Heart right ventricle (tissue), 16 donors: ENCODE results near the gene ERP27. TPM values are rescaled to one million over a fixed set of nuclear protein-coding genes. Genes with fewer than 3 reads are reported as not detected.

ENCODE experiments used
- ATAC-seq, 8 donors: fragments of 200-7000 bp; cut with Tn5 transposase; one replicate each; pipeline ENCODE4 v1.9.1; 2020; ENCODE audit warnings: mild to moderate bottlenecking in 8 of 8, moderate library complexity in 8 of 8, moderate number of reproducible peaks in 1 of 8
- DNase-seq, 2 donors: peaks; one replicate each; pipeline ENCODE4 v3.0.0-alpha.2; 2020
- H3K27ac ChIP-seq, 10 donors: fragments of 200-600 bp; sonication (generic) in 2 of 10; one replicate each; pipeline versions ENCODE4 v1.5.0 to v1.8.0; 2020 to 2022; ENCODE audit warnings: mild to moderate bottlenecking in 3 of 10
- H3K27me3 ChIP-seq, 7 donors: fragments of 200-600 bp; one replicate each; pipeline ENCODE4 v1.8.0; 2021 to 2022; ENCODE audit warnings: mild to moderate bottlenecking in 2 of 7
- H3K36me3 ChIP-seq, 9 donors: fragments of 200-600 bp; sonication (generic) in 1 of 9; one replicate each; pipeline versions ENCODE4 v1.5.0 to v1.8.0; 2020 to 2022; ENCODE audit warnings: mild to moderate bottlenecking in 2 of 9
- H3K4me1 ChIP-seq, 9 donors: fragments of 200-600 bp; sonication (generic) in 1 of 9; one replicate each; pipeline versions ENCODE4 v1.5.0 to v1.8.0; 2020 to 2022; ENCODE audit warnings: mild to moderate bottlenecking in 4 of 9
- H3K4me3 ChIP-seq, 10 donors: fragments of 200-600 bp; sonication (generic) in 2 of 10; one replicate each; pipeline versions ENCODE4 v1.5.0 to v1.8.0; 2020 to 2022; ENCODE audit warnings: mild to moderate bottlenecking in 7 of 10, moderate library complexity in 2 of 10
- H3K9me3 ChIP-seq, 11 donors: fragments of 200-600 bp in 10 of 11; sonication (generic) in 2 of 11; one replicate each; pipeline versions ENCODE4 v1.5.0 to v1.8.0; 2013 to 2022; ENCODE audit warnings: mild to moderate bottlenecking in 2 of 11, control low read depth in 1 of 11, moderate library complexity in 1 of 11
- CTCF ChIP-seq, 9 donors: fragments of 200-600 bp; sonication (generic) in 2 of 9; IDR thresholded peaks; one replicate each; pipeline versions ENCODE4 v1.5.0 to v1.8.0; 2021 to 2022; ENCODE audit warnings: antibody characterized with exemption in 9 of 9, mild to moderate bottlenecking in 5 of 9, moderate library complexity in 1 of 9
- WGBS, 2 donors: extraction: QIAGEN DNeasy Blood & Tissue Kit; methylation state at CpG; one replicate each; pipeline ENCODE4 v1.1.7; 2013; ENCODE audit warnings: inconsistent platforms in 1 of 2; 5-methylcytosine and 5-hydroxymethylcytosine counted together
- intact Hi-C, 10 donors: fragments of 100-400 bp; cut with DNase I; formaldehyde crosslinking; loops; one replicate each; pipeline versions ENCODE4 v1.11.1 to v1.14.2; 2022
- polyA plus RNA-seq, 2 donors: library from polyadenylated mRNA; stranded (reverse); fragments of 200-250 nt; gene quantifications; one replicate each; pipeline ENCODE4 v1.2.3, GENCODE V29; 2013
- total RNA-seq, 10 donors: library from RNA; stranded (reverse); fragmentation: NEBNext Ultra II Directional in 3 of 10; extraction: Animal tissue kit (Norgen Biotek cat#: 25700) in 3 of 10; gene quantifications; one replicate each; pipeline versions ENCODE4 v1.2.1 to v1.2.4, GENCODE V29; 2021 to 2023
- donor health status: Arrhythmogenic right ventricular cardiomyopathy.
- donor health status: ischemic (EF 13 %, LVEDD 7.1; RV severe dilation, severe dysfunction).
- donor health status: healthy with polysubstance abuse.
- donor health status: DM: no; HTN: yes; CAD: no.
- donor health status: DM: no; HTN: no; CAD: no.
- donor health status: ischemic (EF 25% LVEDD 6.9; RV normal size, moderate dysfunction).
- donor health status: ischemic (EF 25% LVEDD 5.7; RV mildly dilated, moderate dysfunction).
- donor health status: healthy.
- donor health status: DM: yes; HTN: yes; CAD: no.
- donor health status: Ischemic cardiomyopathy.
- donor health status: ischemic (EF 35%, LVEDD 5.7; RV mildly dilated, moderate dysfunction).
- donor health status: nonischemic (EF 11% LVEDD 7.7; RV severe dilation, severe dysfunction).
- donor health status: DM: yes; HTN: yes; CAD: no.
- donor health status: PGD.
- donor health status: ischemic (EF 29% LVEDD 5.4; RV normal size, mild dysfunction).
- donor health status: nonischemic (EF 23%, LVEDD 6.1; RV moderate dilation, normal function).

The ERP27 gene
- total and polyA plus RNA-seq, 12 donors = 0.14 to 0.79 (median 0.28) TPM; not detected in 2

DNA sequence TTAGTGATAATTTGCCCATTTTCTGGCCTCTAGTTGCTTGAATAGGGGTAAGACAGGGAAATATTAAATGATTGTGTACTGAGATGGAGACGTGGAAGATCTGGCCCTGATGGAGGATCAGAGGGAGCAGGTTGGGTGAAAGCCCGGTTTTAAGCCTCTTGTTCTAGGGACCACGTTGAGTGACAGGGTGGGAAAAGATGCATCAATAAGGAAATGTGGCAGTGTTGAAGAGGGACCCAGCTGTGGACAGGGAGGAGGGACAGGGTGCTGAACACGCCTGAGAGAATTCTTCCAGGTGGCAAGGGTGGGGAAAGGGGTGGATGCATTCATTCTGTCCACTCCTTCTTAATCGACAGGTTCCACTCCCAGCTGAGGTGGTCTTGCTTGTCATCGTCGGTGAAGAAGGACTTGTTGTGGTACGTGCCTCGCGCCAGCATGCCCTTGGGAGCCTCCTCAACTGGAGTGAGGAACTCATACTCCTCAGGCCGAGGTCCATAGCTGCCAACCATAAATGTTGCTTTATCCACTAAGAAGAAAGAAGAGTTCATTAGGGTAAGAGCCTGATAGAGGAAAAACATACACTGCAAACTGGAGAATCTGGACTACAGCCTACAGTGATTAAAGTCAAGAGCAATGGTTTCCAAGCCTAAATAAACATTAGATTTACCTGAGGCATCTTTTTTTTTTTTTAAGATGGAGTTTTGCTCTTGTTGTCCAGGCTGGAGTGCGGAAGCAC lies 4.0 kb upstream of the ERP27 start:
- ATAC-seq (no peak), DNase-seq (no peak)
- Histone ChIP-seq H3K4me1 (peaks cover 0 to 22% (median 0%) of the 10 kb centered on the region in 9 donors), H3K27ac (no peak overlapping the region), H3K36me3 (peaks cover 0 to 66% (median 14%) of the 10 kb centered on the region in 9 donors), H3K9me3 (peaks cover 0 to 4% (median 0%) of the 10 kb centered on the region in 11 donors), H3K27me3 (no peaks in the 10 kb centered on the region), H3K4me3 (no peak overlapping the region)
- TF ChIP-seq CTCF (IDR thresholded peaks at IDR 0.05) = no peak
- 86 to 87% methylated on average over 12 of the region's 12 CpGs for WGBS, 2 donors
- intact Hi-C loops = loop anchor here in 1 of 10 donors (10.0 kb wide), 1 partner anchor 52 kb away; no protein-coding TSS in a partner anchor

GRCh38 chr12:14941369-14941768 lies 3.0 kb upstream of the ERP27 start:
- Histone ChIP-seq H3K36me3 (peaks cover 0 to 56% (median 12%) of the 10 kb centered on the region in 9 donors), H3K4me3 (no peak overlapping the region), H3K4me1 (peaks cover 0 to 12% (median 0%) of the 10 kb centered on the region in 9 donors), H3K9me3 (peaks cover 0 to 4% (median 0%) of the 10 kb centered on the region in 11 donors), H3K27me3 (no peaks in the 10 kb centered on the region), H3K27ac (no peak overlapping the region)
- intact Hi-C loops = loop anchor here in 1 of 10 donors (10.0 kb wide), 1 partner anchor 53 kb away; no protein-coding TSS in a partner anchor
- 95 to 96% methylated on average over 2 of the region's 2 CpGs for WGBS, 2 donors
- DNase-seq = no peak
- no peak for ATAC-seq
- no peak for TF ChIP-seq CTCF (IDR thresholded peaks at IDR 0.05)

DNA sequence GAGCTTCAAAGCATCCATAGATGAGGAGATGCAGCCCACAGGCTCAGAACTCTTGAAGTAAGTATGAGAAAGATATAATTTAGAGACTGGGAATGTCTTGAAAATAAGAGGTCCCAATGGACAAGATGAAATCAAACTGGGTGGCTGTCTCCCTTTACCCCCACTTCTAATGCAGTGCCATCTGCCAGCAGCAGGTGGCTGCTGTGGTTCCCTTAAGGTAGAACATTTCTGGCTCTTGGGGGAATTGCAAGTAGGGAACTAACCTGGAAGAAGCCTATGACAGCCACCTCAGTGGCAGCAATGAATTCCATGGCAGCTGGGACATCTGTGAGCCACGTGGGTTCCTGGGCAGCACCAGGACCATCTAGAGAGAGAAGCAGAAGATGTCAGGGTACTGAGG lies 648 bp downstream of the ERP27 start:
- WGBS, 2 donors = 82 to 88% methylated on average over 1 of the region's 1 CpG

More for the DNA sequence above, 648 bp downstream of the ERP27 start:
- Histone ChIP-seq H3K27ac (no peak overlapping the region), H3K36me3 (peaks cover 0 to 43% (median 12%) of the 10 kb centered on the region in 9 donors), H3K9me3 (peaks cover 0 to 4% (median 0%) of the 10 kb centered on the region in 11 donors), H3K4me1 (peaks cover 0 to 5% (median 0%) of the 10 kb centered on the region in 9 donors), H3K27me3 (no peaks in the 10 kb centered on the region), H3K4me3 (no peak overlapping the region)
- intact Hi-C loops = loop anchor here in 1 of 10 donors (10.0 kb wide), 1 partner anchor 47 kb away; no protein-coding TSS in a partner anchor
- ATAC-seq (no peak), DNase-seq (no peak)
- TF ChIP-seq CTCF (IDR thresholded peaks at IDR 0.05) = peak in 1 of 9 donors; percentile 21
